GM20000 (cell line): ENCODE data around the gene EHBP1.

ENCODE experiments used
- DNase-seq: peaks from one replicate; pipeline ENCODE4 v3.0.0; 2012; ENCODE audit warnings: low spot score
- CTCF ChIP-seq: IDR thresholded peaks from 2 replicates; pipeline ENCODE4 v1.5.1; 2012; ENCODE audit warnings: mild to moderate bottlenecking, control low read depth; ENCODE audit errors: extremely low read depth, missing control alignments

EHBP1 gene

DNA sequence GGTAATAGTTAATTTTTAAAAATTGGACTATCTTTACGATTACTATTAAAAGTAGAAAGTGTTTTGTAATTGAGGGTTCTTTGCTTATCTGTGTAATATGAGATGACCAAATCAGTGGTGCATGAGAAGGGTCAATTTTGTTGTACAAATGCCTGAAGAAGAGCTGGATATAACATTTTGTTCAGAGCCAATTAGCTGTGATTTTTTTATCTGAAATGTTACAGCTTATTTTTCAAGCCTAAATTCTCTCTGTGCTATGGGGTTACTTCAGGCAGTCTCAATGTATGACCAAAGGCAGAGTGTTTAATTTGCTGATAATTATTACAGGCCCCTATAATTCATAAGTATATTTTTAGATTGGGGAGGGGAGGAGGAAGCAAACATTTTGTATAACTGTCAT lies 386.9 kb downstream of the EHBP1 start:
- no peak for TF ChIP-seq CTCF
- no peak for DNase-seq

DNA sequence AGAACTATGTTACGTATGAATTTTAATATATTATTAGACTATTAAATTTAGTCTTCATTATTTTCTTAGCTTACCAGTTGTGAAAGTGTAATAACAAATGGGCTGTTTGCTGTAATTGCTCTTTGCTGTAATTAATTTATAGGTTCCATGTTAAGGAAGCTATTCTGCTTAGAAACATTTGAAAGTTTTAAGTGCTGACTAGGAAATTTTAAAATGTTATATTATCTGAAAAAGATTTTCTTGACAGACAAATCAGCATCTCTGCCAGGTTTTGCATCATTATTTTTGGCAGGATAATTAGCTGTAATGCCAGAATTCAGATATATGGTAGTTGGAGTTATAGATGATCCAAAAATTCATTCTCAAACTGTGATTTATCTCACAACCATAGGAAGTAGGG lies 387.3 kb downstream of the EHBP1 start:
- no peak for TF ChIP-seq CTCF
- DNase-seq: no peak

DNA sequence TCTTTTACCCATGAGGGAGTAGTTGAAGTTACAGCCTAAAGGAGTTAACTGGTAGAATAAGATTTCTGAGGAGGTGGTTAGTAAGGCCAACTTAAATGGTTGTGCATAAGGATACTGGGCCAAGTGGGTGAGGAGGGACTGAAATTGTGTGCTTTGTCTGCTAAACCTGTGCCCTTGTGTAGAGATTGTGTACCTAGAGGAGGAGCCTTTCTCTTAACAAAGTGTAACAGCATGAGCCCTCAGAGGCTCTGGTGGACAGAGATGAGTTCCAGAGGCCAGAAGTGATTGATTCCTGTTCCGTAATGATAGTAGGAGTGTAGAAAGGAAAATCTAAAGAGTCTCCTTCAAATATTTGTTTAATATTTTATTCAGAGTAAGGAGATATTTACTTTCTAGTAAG lies 388.0 kb downstream of the EHBP1 start:
- TF ChIP-seq CTCF: no peak
- DNase-seq: no peak
